HL-60 (cell line): ENCODE results near the gene ZNF622.

Experiments used
- CTCF ChIP-seq: IDR thresholded peaks from one replicate; pipeline ENCODE4 v1.5.1; 2011; ENCODE audit warnings: low read length, control low read depth, inconsistent platforms; ENCODE audit not compliant: insufficient read depth
- POLR2AphosphoS5 ChIP-seq: IDR thresholded peaks from 2 replicates; pipeline ENCODE4 v1.6.1; 2012; ENCODE audit warnings: low read depth
- REST ChIP-seq: IDR thresholded peaks from 2 replicates; pipeline ENCODE4 v1.6.1; 2012; ENCODE audit warnings: low read depth; ENCODE audit not compliant: insufficient replicate concordance

GRCh38 chr5:16471387-16471786 lies 5.8 kb upstream of the ZNF622 start:
- TF ChIP-seq CTCF = no peak
- no peak for TF ChIP-seq REST
- TF ChIP-seq POLR2AphosphoS5 = no peak
